ENCODE data around the gene MMP24.
"Not testable (repeated sequence)": the region's sequence is repeated elsewhere in the genome, so short reads cannot be mapped to it uniquely, and the experiment has no call there.

MMP24 gene

DNA sequence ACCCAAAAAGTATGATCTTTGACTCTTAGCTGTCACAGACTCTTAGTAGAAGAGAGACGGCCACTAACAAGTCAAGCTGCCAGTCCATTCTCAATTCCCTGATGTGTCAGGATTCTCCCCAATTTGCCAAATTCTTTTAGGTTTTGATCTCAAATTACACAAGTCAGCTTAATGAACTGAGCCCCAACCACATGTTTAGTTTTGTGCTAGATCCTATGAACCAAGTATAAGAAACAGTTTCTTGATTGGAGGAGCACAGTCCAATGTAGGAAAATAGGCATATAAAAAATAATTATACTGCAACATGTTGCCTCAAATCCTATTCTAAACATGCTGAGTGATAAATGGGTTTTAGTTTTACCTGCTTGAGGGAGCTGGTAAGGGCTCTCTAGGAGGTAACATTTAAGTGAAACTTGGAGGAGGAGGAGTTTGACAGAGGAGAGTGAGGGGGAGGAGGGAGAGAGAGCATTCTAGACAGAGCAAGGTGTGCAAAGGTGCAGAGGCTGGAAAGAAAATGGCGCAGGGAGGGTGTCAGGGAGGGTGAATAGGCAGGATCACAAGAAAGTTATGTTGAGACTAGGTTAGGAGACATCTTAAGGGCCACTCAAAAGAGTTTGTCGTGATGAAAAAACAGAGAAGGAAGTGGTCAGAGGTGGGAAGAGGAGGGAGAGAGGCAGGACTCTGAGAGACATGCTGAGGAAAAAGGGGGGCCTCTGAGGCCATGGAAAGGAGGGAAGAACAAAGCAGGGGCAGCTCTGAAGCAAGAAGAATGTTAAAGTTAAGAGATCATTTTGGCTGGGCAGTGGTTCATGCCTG lies 88.5 kb downstream of the MMP24 start:
- Mint-ChIP-seq H3K27ac (peak overlapping the region in 1 of 2 donors; percentile 86), H3K4me1 (peaks cover 57% of the 10 kb centered on the region), H3K4me3 (peak overlapping the region; percentile 1 to 12), H3K9me3 (no peaks in the 10 kb centered on the region), H3K27me3 (no peaks in the 10 kb centered on the region)
- ATAC-seq (peak; percentile 32), DNase-seq (no peak)

GRCh38 chr20:35315632-35316020 lies 89.1 kb downstream of the MMP24 start:
- not testable (repeated sequence) for DNase-seq, ATAC-seq, H3K27me3 Mint-ChIP-seq, H3K9me3 Mint-ChIP-seq, H3K27ac Mint-ChIP-seq, H3K4me3 Mint-ChIP-seq
- peaks cover 57% of the 10 kb centered on the region for H3K4me1 Mint-ChIP-seq

GRCh38 chr20:35316086-35316485 lies 89.6 kb downstream of the MMP24 start:
- no peaks in the 10 kb centered on the region for H3K9me3 Mint-ChIP-seq
- H3K4me1 Mint-ChIP-seq = peaks cover 53% of the 10 kb centered on the region
- no peak for ATAC-seq
- no peaks in the 10 kb centered on the region for H3K27me3 Mint-ChIP-seq
- no peak for DNase-seq
- no peak overlapping the region for H3K4me3 Mint-ChIP-seq
- no peak overlapping the region for H3K27ac Mint-ChIP-seq

- Mint-ChIP-seq H3K27ac (peak overlapping the region in 1 of 2 donors; percentile 2), H3K27me3 (no peaks in the 10 kb centered on the region), H3K4me3 (no peak overlapping the region), H3K9me3 (no peaks in the 10 kb centered on the region), H3K4me1 (peaks cover 38% of the 10 kb centered on the region)
- DNase-seq (no peak), ATAC-seq (no peak)
These were observed 91.1 kb downstream of the MMP24 start for GRCh38 chr20:35317416-35318210.

GRCh38 chr20:35318502-35319157 lies 92.1 kb downstream of the MMP24 start:
- H3K4me1 Mint-ChIP-seq = peaks cover 43% of the 10 kb centered on the region
- H3K4me3 Mint-ChIP-seq = no peak overlapping the region
- ATAC-seq = peak; percentile 50
- no peaks in the 10 kb centered on the region for H3K27me3 Mint-ChIP-seq
- H3K9me3 Mint-ChIP-seq = no peaks in the 10 kb centered on the region
- no peak for DNase-seq
- peak overlapping the region; percentile 76 to 77 for H3K27ac Mint-ChIP-seq

DNA sequence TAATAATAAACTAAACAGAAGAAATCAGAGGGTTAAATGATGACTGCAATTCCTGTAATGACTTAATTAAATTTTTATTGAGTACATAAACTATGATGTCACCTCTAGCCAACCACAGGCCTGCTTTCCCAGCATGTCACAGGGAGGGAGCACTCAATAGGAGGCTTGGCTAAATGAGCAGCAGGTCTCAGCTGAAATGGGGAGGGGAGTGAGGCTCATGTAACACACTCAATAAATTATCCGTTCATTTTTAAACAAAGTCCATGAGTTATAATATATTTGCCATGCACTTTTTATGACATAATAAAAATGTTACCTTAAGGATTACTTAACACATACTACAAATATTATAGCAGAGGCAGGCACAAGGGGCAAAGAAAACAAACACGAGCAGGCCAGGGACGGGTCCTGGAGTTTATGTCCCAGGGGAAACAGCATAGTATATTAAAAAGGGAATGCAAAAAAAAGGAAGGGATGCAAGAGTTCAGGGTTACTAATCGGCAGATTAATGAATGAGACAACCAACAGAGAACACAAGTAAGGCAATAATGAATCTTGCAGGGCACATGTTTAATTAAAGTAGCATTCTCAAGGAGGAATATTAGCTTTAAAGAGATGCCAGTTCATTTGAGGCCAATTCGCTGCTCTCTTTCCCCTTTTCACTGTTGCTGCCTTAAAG lies 92.8 kb downstream of the MMP24 start:
- H3K4me3 Mint-ChIP-seq = no peak overlapping the region
- peak overlapping the region in 1 of 2 donors; percentile 76 for H3K27ac Mint-ChIP-seq

GRCh38 chr20:35319871-35320197 lies 93.3 kb downstream of the MMP24 start:
- Mint-ChIP-seq H3K27ac (no peak overlapping the region), H3K4me3 (no peak overlapping the region), H3K9me3 (no peaks in the 10 kb centered on the region), H3K27me3 (no peaks in the 10 kb centered on the region), H3K4me1 (peaks cover 35% of the 10 kb centered on the region)
- ATAC-seq (no peak), DNase-seq (no peak)

More for the DNA sequence above, 92.8 kb downstream of the MMP24 start:
- DNase-seq (no peak), ATAC-seq (no peak)
- peaks cover 40% of the 10 kb centered on the region for H3K4me1 Mint-ChIP-seq
- H3K27me3 Mint-ChIP-seq = no peaks in the 10 kb centered on the region
- H3K9me3 Mint-ChIP-seq = no peaks in the 10 kb centered on the region

DNA sequence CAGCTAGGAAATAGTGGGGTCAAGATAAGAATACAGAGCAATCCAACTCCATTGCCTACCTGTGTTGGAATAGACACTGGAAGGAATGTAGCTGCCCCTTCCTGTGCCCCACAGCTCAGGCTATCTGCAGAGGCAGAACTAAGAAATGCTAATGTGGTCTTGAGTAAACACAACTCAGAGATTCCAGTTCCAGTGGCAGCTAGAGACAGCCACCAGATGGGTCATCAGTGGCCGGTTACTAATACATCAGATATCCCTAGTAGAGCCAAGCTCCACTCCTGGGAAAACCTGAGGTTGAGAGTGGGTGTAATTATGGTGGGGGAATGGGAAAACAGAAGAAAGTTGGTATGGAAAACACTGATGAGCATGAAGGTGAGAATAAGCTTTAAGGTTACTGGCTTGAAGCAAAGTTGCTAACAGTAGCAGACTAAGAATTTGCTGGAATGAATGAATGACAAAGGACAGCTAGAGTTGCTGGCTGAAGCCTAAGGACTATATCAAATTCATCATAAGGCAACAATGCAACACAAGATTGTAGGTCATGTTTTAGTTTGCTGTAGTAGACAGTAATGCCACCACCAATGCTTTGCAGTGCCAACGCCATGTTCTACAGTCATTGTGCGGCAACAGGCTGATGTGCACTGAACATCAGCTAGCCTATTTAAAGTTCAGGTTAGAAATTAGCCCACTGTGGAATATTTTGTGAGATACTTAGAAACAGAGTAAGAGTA lies 94.1 kb downstream of the MMP24 start:
- H3K27ac Mint-ChIP-seq = no peak overlapping the region
- no peaks in the 10 kb centered on the region for H3K9me3 Mint-ChIP-seq
- no peaks in the 10 kb centered on the region for H3K27me3 Mint-ChIP-seq
- ATAC-seq (no peak), DNase-seq (no peak)
- H3K4me1 Mint-ChIP-seq = peaks cover 28% of the 10 kb centered on the region
- no peak overlapping the region for H3K4me3 Mint-ChIP-seq

DNA sequence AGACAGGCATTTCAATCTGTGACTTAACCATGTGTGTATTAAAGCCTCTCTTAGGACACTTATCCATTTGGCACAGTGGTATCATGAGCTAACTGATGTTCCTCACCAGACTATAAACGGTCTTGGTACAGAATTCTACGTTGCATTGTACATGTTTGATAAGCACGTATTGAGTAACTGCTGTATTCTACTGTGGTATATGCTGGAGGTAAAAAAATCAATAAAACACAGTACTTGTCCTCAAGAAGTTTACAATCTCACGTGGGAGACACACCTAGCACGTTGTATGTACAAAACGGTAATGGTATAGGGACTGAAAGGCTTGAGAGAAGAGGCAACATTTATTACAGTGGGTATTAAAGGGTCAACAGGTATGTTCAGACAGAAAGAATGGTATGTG lies 98.9 kb downstream of the MMP24 start:
- H3K4me3 Mint-ChIP-seq = no peak overlapping the region
- H3K4me1 Mint-ChIP-seq = peaks cover 47% of the 10 kb centered on the region
- no peak overlapping the region for H3K27ac Mint-ChIP-seq
- no peak for DNase-seq
- ATAC-seq = no peak
- no peaks in the 10 kb centered on the region for H3K27me3 Mint-ChIP-seq
- H3K9me3 Mint-ChIP-seq = no peaks in the 10 kb centered on the region

GRCh38 chr20:35326021-35326739 lies 99.7 kb downstream of the MMP24 start:
- no peak overlapping the region for H3K4me3 Mint-ChIP-seq
- ATAC-seq = no peak

More at GRCh38 chr20:35326021-35326739, 99.7 kb downstream of the MMP24 start:
- Mint-ChIP-seq H3K9me3 (no peaks in the 10 kb centered on the region), H3K27me3 (no peaks in the 10 kb centered on the region), H3K27ac (no peak overlapping the region), H3K4me1 (peaks cover 53% of the 10 kb centered on the region)
- DNase-seq = no peak

Data from stimulated activated naive CD8-positive, alpha-beta T cell treated with anti-CD3 and anti-CD28 coated beads, Interleukin-15, amount 100 ng/mL, for 72 hours (primary cell).